Epithelial cell of esophagus (primary cell): Measurements from ENCODE around the gene DLGAP4.

ENCODE experiments used
- DNase-seq: peaks from one replicate; pipeline ENCODE4 v3.0.0; 2010; ENCODE audit warnings: low read depth
- H3K4me3 ChIP-seq: 2 replicates; pipeline ENCODE4 v1.5.1; 2011; ENCODE audit warnings: mild to moderate bottlenecking, low read length, control low read depth
- CTCF ChIP-seq: IDR thresholded peaks from 2 replicates; pipeline ENCODE4 v1.5.1; 2011; ENCODE audit warnings: low read depth, mild to moderate bottlenecking, low read length, control low read depth, inconsistent platforms; ENCODE audit not compliant: insufficient read depth; ENCODE audit errors: missing control alignments

DLGAP4 gene

GRCh38 chr20:36424314-36424713, 118.2 kb downstream of the DLGAP4 start:
- no peak for TF ChIP-seq CTCF
- no peak overlapping the region for H3K4me3 ChIP-seq
- no peak for DNase-seq

DNA sequence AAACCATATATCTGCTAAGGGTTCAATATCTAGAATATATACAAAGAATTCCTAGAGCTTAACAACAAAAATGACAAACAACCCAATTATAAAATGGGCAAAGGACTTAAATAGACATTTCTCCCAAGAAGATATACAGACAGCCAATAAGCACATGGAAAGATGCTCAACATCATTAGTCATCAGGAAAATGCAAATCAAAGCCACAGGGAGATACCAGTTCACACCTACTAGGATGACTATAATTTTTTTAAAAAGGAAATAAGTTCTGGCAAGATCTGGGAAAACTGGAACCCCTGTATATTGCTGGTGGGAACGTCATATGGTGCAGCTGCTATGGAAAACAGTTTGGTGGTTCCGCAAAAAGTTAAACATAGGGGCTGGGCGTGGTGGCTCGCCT, 119.0 kb downstream of the DLGAP4 start:
- DNase-seq = peak; percentile 30
- no peak for TF ChIP-seq CTCF
- H3K4me3 ChIP-seq = no peak overlapping the region

GRCh38 chr20:36431604-36432003, 125.5 kb downstream of the DLGAP4 start:
- H3K4me3 ChIP-seq = no peak overlapping the region
- no peak for DNase-seq
- TF ChIP-seq CTCF = no peak

DNA sequence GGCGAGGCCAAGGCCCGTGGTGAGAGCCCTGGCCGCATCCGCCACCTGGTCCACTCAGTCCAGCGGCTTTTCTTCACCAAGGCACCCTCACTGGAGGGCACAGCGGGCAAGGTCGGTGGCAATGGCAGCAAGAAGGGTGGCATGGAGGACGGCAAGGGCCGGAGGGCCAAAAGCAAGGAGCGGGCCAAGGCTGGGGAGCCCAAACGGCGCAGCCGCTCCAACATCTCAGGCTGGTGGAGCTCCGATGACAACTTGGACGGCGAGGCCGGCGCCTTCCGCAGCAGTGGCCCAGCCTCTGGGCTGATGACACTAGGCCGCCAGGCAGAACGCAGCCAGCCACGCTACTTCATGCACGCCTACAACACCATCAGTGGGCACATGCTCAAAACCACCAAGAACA, 126.0 kb downstream of the DLGAP4 start:
- TF ChIP-seq CTCF = no peak
- H3K4me3 ChIP-seq = no peak overlapping the region
- no peak for DNase-seq

- DNase-seq = no peak
- no peak for TF ChIP-seq CTCF
- no peak overlapping the region for H3K4me3 ChIP-seq
Measured at GRCh38 chr20:36434383-36434782, 128.2 kb downstream of the DLGAP4 start.

DNA sequence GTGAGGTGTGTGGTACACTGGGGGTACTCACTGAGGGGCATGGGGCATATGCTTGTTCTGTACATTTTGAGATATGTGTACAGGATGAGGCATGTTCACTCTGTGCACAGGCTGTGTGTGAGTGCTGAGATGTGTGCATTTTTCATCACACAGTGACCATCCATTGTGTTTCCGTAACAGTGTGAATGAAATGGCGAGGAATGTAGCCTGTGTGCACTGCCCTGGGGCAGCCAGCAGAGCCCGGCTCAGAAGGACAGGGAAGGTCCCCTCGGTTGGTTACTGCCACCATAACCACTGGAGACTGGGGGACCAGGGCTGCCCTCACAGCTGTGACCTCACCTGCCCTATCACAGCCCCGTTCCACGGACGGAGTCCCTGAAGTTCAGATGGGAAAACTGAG, 129.0 kb downstream of the DLGAP4 start:
- TF ChIP-seq CTCF = no peak
- DNase-seq = no peak
- H3K4me3 ChIP-seq = no peak overlapping the region
